Measurements from ENCODE around the gene NCAPH2.

- TF ChIP-seq, protein P1, sequence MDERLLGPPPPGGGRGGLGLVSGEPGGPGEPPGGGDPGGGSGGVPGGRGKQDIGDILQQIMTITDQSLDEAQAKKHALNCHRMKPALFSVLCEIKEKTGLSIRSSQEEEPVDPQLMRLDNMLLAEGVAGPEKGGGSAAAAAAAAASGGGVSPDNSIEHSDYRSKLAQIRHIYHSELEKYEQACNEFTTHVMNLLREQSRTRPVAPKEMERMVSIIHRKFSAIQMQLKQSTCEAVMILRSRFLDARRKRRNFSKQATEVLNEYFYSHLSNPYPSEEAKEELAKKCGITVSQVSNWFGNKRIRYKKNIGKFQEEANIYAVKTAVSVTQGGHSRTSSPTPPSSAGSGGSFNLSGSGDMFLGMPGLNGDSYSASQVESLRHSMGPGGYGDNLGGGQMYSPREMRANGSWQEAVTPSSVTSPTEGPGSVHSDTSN (CRISPR knock-in tag; IDR thresholded peaks at IDR 0.05; ENCODE audit: low read depth), result no peak
- TF ChIP-seq, protein P1 (tag; conservative IDR thresholded peaks at IDR 0.05; ENCODE audit: low read depth), result no peak
- no peak for TF ChIP-seq ZNF57 (CRISPR knock-in tag; IDR thresholded peaks at IDR 0.05)
These were observed 22.0 kb downstream of the NCAPH2 start, which contains the start of gene TYMP for GRCh38 chr22:50529897-50530579.
